ENCODE measurements around the gene RING1. TPM values are rescaled to one million over a fixed set of nuclear protein-coding genes. Genes with fewer than 3 reads are reported as not detected.

RING1 gene
- total RNA-seq, 1 donor from 2014 or later: 23.0 TPM

- DNase-seq (ENCODE audit: low read depth, low spot score): no peak
Observed at GRCh38 chr6:33171880-33172687, 36.2 kb upstream of the RING1 start.

DNA sequence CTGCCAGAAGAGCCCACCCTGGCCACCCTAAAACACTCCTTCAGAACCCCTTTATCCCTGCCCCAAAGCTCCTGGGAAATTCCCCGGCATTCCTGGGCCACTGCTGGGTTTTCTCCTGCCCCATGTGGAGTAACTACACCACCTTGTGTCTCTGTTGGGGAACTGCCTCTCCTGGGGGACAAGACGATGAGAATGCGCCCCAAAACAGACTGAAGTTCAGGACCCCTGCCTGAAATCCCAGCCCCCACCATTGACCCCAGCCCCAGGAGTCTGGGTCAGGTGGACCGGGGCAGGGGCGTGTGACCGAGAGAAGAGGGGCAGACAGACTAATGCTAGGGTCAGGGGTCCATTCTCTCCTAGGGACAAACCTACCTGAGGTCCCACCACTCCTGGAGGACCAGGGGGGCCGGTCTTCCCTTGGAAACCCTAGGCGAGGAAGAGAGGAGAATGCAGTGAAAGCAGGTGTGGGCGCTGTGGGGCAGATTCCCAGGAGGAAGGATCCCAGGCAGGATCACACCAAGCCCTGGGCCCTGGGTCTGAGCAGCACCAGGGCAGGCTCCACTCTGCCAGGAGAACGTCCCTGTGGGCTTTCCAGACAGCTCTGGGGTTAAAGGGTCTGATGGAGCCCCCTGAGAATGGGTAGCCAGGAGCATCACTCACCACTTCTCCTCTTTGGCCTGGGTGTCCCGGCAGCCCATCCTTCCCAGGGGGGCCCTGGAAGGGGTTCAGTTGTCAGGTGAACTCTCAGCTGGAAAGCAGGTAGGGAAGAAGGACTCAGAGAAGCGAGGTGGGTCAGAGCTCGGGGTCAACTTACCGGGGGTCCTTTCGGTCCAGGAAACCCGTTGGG, 35.4 kb upstream of the RING1 start:
- DNase-seq (ENCODE audit: low read depth, low spot score): no peak

GRCh38 chr6:33173535-33174180, 34.6 kb upstream of the RING1 start:
- no peak for DNase-seq (ENCODE audit: low read depth, low spot score)

- DNase-seq (ENCODE audit: low read depth, low spot score): no peak
Observed at GRCh38 chr6:33174784-33175183, 33.5 kb upstream of the RING1 start.

- no peak for DNase-seq (ENCODE audit: low read depth, low spot score)
Observed at GRCh38 chr6:33175436-33176069, 32.7 kb upstream of the RING1 start.

GRCh38 chr6:33176906-33177305, 31.4 kb upstream of the RING1 start:
- DNase-seq (ENCODE audit: low read depth, low spot score): no peak

GRCh38 chr6:33177552-33178446, 30.5 kb upstream of the RING1 start:
- DNase-seq (ENCODE audit: low read depth, low spot score): no peak

GRCh38 chr6:33178755-33179475, 29.4 kb upstream of the RING1 start:
- DNase-seq (ENCODE audit: low read depth, low spot score): no peak

DNA sequence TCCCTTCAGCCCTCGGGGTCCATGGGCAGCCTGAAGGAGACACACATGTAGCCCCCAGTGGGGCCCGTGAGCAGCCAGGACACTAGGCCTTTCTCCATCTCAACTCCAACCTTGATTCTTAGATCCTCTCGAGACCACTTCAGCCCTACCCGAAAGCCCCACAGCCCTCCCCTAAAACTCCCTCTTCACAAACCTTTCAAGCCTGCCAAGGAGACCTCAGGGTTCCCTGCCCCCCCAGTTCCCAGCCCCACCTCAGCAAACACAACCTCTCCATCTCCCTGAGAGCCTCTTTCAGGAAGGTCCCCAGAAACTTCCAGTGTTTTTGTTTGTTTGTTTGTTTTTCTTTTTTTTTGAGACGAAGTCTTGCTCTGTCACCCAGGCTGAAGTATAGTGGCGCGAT, 27.2 kb upstream of the RING1 start:
- DNase-seq (ENCODE audit: low read depth, low spot score): no peak

DNA sequence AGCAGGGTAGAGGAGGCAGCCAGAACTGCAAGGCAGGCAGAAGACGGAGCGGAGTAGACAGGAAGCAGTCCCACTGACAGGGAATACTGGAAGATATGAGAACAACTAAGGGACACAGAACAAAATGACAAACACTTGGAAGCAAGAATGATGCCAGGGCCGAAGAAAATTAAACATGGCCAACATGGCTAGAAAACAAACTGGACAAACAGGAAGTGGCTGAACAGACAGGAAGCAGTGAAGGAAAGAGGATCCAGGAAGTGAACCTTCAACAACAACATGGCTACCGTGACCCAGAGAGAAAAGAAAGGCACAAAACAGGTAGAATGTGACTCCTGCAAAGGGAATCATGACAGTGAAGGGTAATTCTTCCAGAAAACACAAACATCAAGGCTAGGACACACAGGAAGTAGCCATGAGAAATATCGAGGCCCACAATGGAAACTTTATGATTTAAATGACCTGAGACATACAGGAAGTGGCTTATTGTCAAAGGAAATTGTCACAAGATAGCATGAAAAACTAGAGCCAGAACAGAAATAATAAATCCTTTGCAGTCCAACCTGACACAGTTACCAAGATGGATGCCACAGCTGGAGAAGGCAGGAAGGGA, 25.1 kb upstream of the RING1 start:
- no peak for DNase-seq (ENCODE audit: low read depth, low spot score)

GRCh38 chr6:33185190-33185589, 23.1 kb upstream of the RING1 start:
- DNase-seq (ENCODE audit: low read depth, low spot score): no peak

- DNase-seq (ENCODE audit: low read depth, low spot score): no peak
Observed at GRCh38 chr6:33185654-33186187, 22.6 kb upstream of the RING1 start.

DNA sequence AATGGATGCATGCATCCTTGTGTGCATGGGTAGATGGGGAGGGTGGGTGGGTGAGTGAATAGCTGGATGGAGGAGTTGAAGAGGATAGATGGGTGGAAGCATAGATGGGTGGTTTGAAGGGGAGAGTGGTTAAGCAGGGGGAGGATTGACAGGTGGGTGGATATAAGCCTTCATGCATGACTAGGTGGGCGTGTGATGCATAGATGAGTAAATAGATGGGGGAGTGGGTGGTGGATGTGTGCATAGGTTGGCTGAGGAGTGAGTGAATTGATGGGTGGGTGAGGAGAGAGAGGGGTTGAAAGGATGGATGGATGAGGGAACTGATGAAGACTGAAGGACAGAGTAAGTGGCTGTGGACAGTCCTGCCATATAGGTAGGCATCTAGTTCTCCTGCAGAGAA, 20.5 kb upstream of the RING1 start:
- DNase-seq (ENCODE audit: low read depth, low spot score): no peak

DNA sequence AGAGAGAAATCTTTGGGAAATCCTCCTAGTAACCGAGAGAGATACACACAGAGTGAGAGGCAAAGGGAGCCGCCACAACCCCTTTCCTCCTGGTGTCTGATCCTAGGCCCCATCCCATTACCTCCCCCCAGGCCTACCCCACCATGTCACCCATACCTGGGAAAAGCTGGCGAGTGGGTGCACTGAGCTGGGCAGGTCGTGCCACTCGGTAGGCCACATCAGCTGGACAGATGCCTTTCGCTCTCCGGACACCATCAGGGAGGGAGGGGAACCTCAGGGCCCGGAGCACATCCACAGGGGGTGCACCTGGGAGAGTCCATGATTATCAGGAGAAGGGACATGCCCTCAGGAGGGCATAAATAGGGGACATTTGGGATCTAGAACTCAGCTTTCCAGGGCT, 19.1 kb upstream of the RING1 start:
- no peak for DNase-seq (ENCODE audit: low read depth, low spot score)

DNA sequence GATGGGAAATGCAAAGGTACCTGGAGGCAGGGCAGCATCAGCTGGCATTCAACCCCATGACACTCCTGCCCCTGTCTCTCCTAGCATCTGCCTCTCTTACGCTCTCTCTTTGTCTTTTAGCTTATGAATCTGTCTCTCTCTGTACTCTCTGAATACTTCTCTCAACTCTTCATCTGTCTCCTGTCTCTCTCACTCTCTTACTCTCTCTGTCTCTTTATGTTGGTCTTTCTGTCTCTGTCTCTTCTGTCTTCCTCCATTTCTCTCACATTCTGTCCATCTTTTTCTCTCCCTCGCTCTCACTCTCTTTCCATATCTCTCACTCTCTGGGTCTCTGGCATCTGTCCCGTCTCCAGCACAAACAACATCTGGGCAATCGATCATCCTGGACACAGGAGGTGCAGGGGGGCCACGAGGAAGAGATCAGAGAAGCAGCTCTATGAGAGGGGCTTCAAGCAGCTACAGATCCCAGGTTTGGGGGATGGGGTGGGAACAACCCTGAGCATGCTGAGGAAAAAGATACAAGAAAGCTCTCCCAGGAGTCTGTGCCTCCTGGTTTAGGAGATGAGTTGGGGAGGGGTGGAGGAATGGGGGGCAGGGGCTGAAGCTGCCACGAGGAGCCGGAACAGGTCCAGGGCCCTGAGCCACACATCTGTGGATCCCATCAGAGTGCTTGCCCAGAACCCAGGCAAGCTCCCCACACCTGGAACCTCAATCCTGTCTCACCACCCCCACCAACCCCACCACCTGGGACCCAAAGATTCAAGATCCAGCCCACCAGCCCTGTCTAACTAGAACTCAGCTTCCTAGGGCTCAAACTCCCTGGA, 18.5 kb upstream of the RING1 start:
- no peak for DNase-seq (ENCODE audit: low read depth, low spot score)

DNA sequence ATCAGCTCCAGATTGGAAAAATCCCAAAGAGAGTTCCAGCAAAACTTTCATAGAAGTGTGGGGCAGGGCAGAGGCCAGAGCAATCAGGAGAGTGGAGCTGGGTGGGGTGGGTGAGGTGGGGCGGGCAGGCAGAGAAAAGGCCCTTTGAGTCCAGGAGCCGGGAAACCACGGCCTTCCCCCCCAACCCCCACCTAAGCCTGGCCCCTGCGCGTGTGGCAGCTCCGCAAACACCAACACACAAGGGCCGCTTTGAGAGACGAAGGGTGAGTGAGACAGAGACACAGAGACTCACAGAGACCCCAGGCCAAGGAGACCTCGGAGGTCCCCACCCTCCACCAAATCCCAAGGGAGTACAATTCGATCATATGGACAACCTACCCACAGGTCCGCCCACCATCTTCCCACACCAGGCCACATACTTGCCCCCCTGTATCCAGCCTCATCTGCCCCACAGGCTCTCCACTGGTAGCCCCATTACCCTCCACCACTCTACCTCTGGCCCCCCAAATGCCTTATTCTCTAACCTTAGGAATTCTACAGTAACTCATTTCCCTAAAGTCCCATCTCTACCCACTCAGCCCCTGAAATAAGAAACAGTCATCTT, 17.7 kb upstream of the RING1 start:
- DNase-seq (ENCODE audit: low read depth, low spot score): no peak

- DNase-seq (ENCODE audit: low read depth, low spot score): no peak
Observed at GRCh38 chr6:33191383-33192104, 16.8 kb upstream of the RING1 start.
